Neuronal stem cell (in vitro differentiated cells): ENCODE data around the gene ZNF653.

ENCODE experiments used
- DNase-seq: peaks from one replicate; pipeline ENCODE4 v3.0.0-alpha.2; 2013; ENCODE audit warnings: low spot score
- H2AFZ ChIP-seq: one replicate; pipeline ENCODE4 v1.6.1; 2013; ENCODE audit warnings: mild to moderate bottlenecking, low read length, inconsistent platforms
- H2AK5ac ChIP-seq: 2 replicates; pipeline ENCODE4 v1.6.1; 2013; ENCODE audit warnings: low read depth, mild to moderate bottlenecking, inconsistent platforms, low read length, moderate library complexity, mixed read lengths
- H2BK120ac ChIP-seq: 2 replicates; pipeline ENCODE4 v1.6.1; 2013; ENCODE audit warnings: low read depth, mild to moderate bottlenecking, inconsistent platforms, low read length, moderate library complexity, mixed read lengths
- H2BK12ac ChIP-seq: one replicate; pipeline ENCODE4 v1.6.1; 2013; ENCODE audit warnings: low read length, inconsistent platforms
- H2BK15ac ChIP-seq: 2 replicates; pipeline ENCODE4 v1.6.1; 2013; ENCODE audit warnings: mild to moderate bottlenecking, low read length, inconsistent platforms, mixed read lengths
- H2BK5ac ChIP-seq: one replicate; pipeline ENCODE4 v1.6.1; 2013; ENCODE audit warnings: inconsistent platforms, mild to moderate bottlenecking, low read length, moderate library complexity
- H3K14ac ChIP-seq: one replicate; pipeline ENCODE4 v1.6.1; 2013; ENCODE audit warnings: low read length, inconsistent platforms
- H3K18ac ChIP-seq: 2 replicates; pipeline ENCODE4 v1.6.1; 2013; ENCODE audit warnings: low read length, inconsistent platforms
- H3K23ac ChIP-seq: 2 replicates; pipeline ENCODE4 v1.6.1; 2013; ENCODE audit warnings: low read depth, mild to moderate bottlenecking, mixed read lengths, low read length, inconsistent platforms; ENCODE audit not compliant: poor library complexity
- H3K27ac ChIP-seq: replicated peaks from 3 replicates; pipeline ENCODE4 v1.5.1; 2013; ENCODE audit warnings: low read length, inconsistent platforms
- H3K27me3 ChIP-seq, 3 experiments: 2 replicates each; pipeline ENCODE4 v1.6.1; 2013; ENCODE audit warnings: low read length in 3 of 3, mild to moderate bottlenecking in 2 of 3, inconsistent platforms in 1 of 3, low read depth in 1 of 3, mixed read lengths in 1 of 3, moderate library complexity in 1 of 3; ENCODE audit not compliant: control insufficient read depth in 3 of 3, insufficient read depth in 3 of 3
- H3K36me3 ChIP-seq, 2 donors: replicated peaks in 1 of 2; 2 replicates each; pipeline ENCODE4 v1.6.1; 2013; ENCODE audit warnings: low read length in 2 of 2; ENCODE audit not compliant: control insufficient read depth in 2 of 2, insufficient read depth in 2 of 2
- H3K4ac ChIP-seq: 2 replicates; pipeline ENCODE4 v1.6.1; 2013; ENCODE audit warnings: inconsistent platforms, mild to moderate bottlenecking, low read length, moderate library complexity
- H3K4me1 ChIP-seq, 2 donors: 1 replicate in 1 of 2; 2 replicates in 1 of 2; pipeline ENCODE4 v1.6.1; 2013; ENCODE audit warnings: low read length in 2 of 2, low read depth in 1 of 2; ENCODE audit not compliant: control insufficient read depth in 2 of 2, insufficient read depth in 1 of 2
- H3K4me2 ChIP-seq: one replicate; pipeline ENCODE4 v1.6.1; 2013; ENCODE audit warnings: mild to moderate bottlenecking, low read length, inconsistent platforms; ENCODE audit not compliant: insufficient read depth, poor library complexity, severe bottlenecking
- H3K4me3 ChIP-seq, 2 donors: 2 replicates each; pipeline ENCODE4 v1.5.1; 2013; ENCODE audit warnings: low read length in 2 of 2, mild to moderate bottlenecking in 2 of 2, inconsistent platforms in 1 of 2, moderate library complexity in 1 of 2
- H3K79me1 ChIP-seq: one replicate; pipeline ENCODE4 v1.6.1; 2013; ENCODE audit warnings: low read depth, mild to moderate bottlenecking, inconsistent platforms, low read length, moderate library complexity
- H3K9ac ChIP-seq: one replicate; pipeline ENCODE4 v1.6.1; 2013; ENCODE audit warnings: mild to moderate bottlenecking, low read depth, low read length, inconsistent platforms; ENCODE audit not compliant: poor library complexity
- H3K9me3 ChIP-seq, 2 donors: replicated peaks in 1 of 2; 2 replicates each; pipeline versions ENCODE3 to v1.6.1; 2013; ENCODE audit warnings: low read length in 2 of 2, mild to moderate bottlenecking in 2 of 2, inconsistent platforms in 1 of 2, low read depth in 1 of 2, mixed read lengths in 1 of 2, moderate library complexity in 1 of 2; ENCODE audit not compliant: control insufficient read depth in 2 of 2, insufficient read depth in 1 of 2
- H4K8ac ChIP-seq: one replicate; pipeline ENCODE4 v1.6.1; 2013; ENCODE audit warnings: low read depth, mild to moderate bottlenecking, inconsistent platforms, low read length, moderate library complexity
- H4K91ac ChIP-seq: one replicate; pipeline ENCODE4 v1.6.1; 2013; ENCODE audit warnings: low read length, low read depth, mild to moderate bottlenecking, inconsistent platforms; ENCODE audit not compliant: poor library complexity
- WGBS, 2 donors: extraction: QIAGEN DNeasy Blood & Tissue Kit; methylation state at CpG; one replicate each; pipeline ENCODE4 v1.1.7; 2013; ENCODE audit warnings: missing lambda C conversion rate in 2 of 2, mixed read lengths in 1 of 2; ENCODE audit not compliant: insufficient read length in 2 of 2, insufficient replicate concordance in 1 of 2; ENCODE audit errors: extremely low coverage in 2 of 2; 5-methylcytosine and 5-hydroxymethylcytosine counted together

Gene ZNF653

GRCh38 chr19:11450570-11451326, 54.9 kb downstream of the ZNF653 start:
- Histone ChIP-seq H3K18ac (no peak overlapping the region), H2AFZ (no peak overlapping the region), H3K79me1 (peaks cover 3% of the 10 kb centered on the region), H3K4me3 (no peak overlapping the region), H2AK5ac (peak overlapping the region; percentile 65), H3K23ac (no peak overlapping the region), H4K91ac (no peak overlapping the region), H4K8ac (no peak overlapping the region), H3K4me2 (no peak overlapping the region), H2BK15ac (no peak overlapping the region), H3K4ac (no peak overlapping the region), H2BK120ac (no peak overlapping the region), H2BK5ac (no peak overlapping the region), H3K14ac (no peak overlapping the region), H3K4me1 (peaks cover 15 to 16% of the 10 kb centered on the region in 2 donors), H3K9ac (no peak overlapping the region), H3K36me3 (peaks cover 24 to 80% of the 10 kb centered on the region in 2 donors), H3K27me3 (no peaks in the 10 kb centered on the region), H3K9me3 (no peaks in the 10 kb centered on the region), H2BK12ac (peak overlapping the region; percentile 90), H3K27ac (peak overlapping the region; percentile 50)
- no CpG with 5 or more reads among the region's 21 CpGs for WGBS, 2 donors
- no peak for DNase-seq

GRCh38 chr19:11448923-11449554, 56.6 kb downstream of the ZNF653 start:
- Histone ChIP-seq H2BK120ac (no peak overlapping the region), H3K4me1 (peaks cover 15 to 16% of the 10 kb centered on the region in 2 donors), H3K4me3 (no peak overlapping the region), H3K4ac (no peak overlapping the region), H3K9me3 (no peaks in the 10 kb centered on the region), H3K27ac (no peak overlapping the region), H3K9ac (no peak overlapping the region), H3K18ac (no peak overlapping the region), H2BK15ac (no peak overlapping the region), H4K91ac (no peak overlapping the region), H2AFZ (no peak overlapping the region), H3K14ac (no peak overlapping the region), H3K27me3 (no peaks in the 10 kb centered on the region), H3K23ac (no peak overlapping the region), H3K79me1 (peaks cover 3% of the 10 kb centered on the region), H2AK5ac (no peak overlapping the region), H4K8ac (no peak overlapping the region), H2BK12ac (no peak overlapping the region), H2BK5ac (no peak overlapping the region), H3K4me2 (no peak overlapping the region), H3K36me3 (peaks cover 36 to 86% of the 10 kb centered on the region in 2 donors)
- no peak for DNase-seq
- no CpG with 5 or more reads among the region's 31 CpGs for WGBS, 2 donors

- WGBS, 2 donors, result no CpG with 5 or more reads among the region's 13 CpGs
These were observed 57.2 kb downstream of the ZNF653 start for GRCh38 chr19:11448410-11448809.

More at GRCh38 chr19:11448410-11448809, 57.2 kb downstream of the ZNF653 start:
- no peak overlapping the region for H4K8ac ChIP-seq
- H3K4me2 ChIP-seq, result no peak overlapping the region
- H3K23ac ChIP-seq, result no peak overlapping the region
- H3K9ac ChIP-seq, result no peak overlapping the region
- no peak for DNase-seq
- H3K4me1 ChIP-seq, result peaks cover 14 to 15% of the 10 kb centered on the region in 2 donors
- H3K18ac ChIP-seq, result no peak overlapping the region
- no peak overlapping the region for H2BK120ac ChIP-seq
- no peak overlapping the region for H3K14ac ChIP-seq
- H3K4me3 ChIP-seq, result no peak overlapping the region
- no peak overlapping the region for H2AK5ac ChIP-seq
- peaks cover 3% of the 10 kb centered on the region for H3K79me1 ChIP-seq
- H2AFZ ChIP-seq, result no peak overlapping the region
- no peaks in the 10 kb centered on the region for H3K27me3 ChIP-seq
- no peak overlapping the region for H2BK5ac ChIP-seq
- no peak overlapping the region for H2BK15ac ChIP-seq
- no peaks in the 10 kb centered on the region for H3K9me3 ChIP-seq
- H3K27ac ChIP-seq, result no peak overlapping the region
- H3K36me3 ChIP-seq, result peaks cover 39 to 90% of the 10 kb centered on the region in 2 donors
- no peak overlapping the region for H2BK12ac ChIP-seq
- H3K4ac ChIP-seq, result no peak overlapping the region
- no peak overlapping the region for H4K91ac ChIP-seq
